Measurements from ENCODE around the gene INF2. TPM values are rescaled to one million over a fixed set of nuclear protein-coding genes. Genes with fewer than 3 reads are reported as not detected.

The INF2 gene
- total RNA-seq, 2 experiments from 2014 or later: 62.8 to 64.9 TPM

- ChIA-PET CTCF (interaction anchor here (0.5 to 3.6 kb wide), 16 partner anchors 12 to 729 kb away, joined by 3 to 13 read pairs (median 3); partner anchors contain the start of genes ADSS1 and AKT1), POLR2A (interaction anchor here (0.8 to 1.5 kb wide), 4 partner anchors 27 to 74 kb away, joined by 4 to 6 read pairs (median 4); partner anchors contain the start of genes ADSS1, AKT1 and ZBTB42)
These were observed 62.4 kb downstream of the INF2 start for GRCh38 chr14:104751539-104752422.

- POLR2A ChIA-PET: interaction anchor here (0.7 to 1.5 kb wide), 5 partner anchors 28 to 74 kb away, joined by 3 to 6 read pairs (median 4); partner anchors contain the start of genes ADSS1, AKT1 and ZBTB42
- CTCF ChIA-PET: interaction anchor here (0.5 to 3.6 kb wide), 17 partner anchors 10 to 728 kb away, joined by 3 to 13 read pairs (median 3); partner anchors contain the start of genes ADSS1 and AKT1
These were observed 63.0 kb downstream of the INF2 start for GRCh38 chr14:104752423-104752734.

- POLR2A ChIA-PET: interaction anchor here (0.6 to 1.5 kb wide), 7 partner anchors 16 to 294 kb away, joined by 3 to 6 read pairs (median 4); partner anchors contain the start of genes ADSS1, AKT1 and ZBTB42
- CTCF ChIA-PET: interaction anchor here (0.5 to 3.6 kb wide), 18 partner anchors 10 to 728 kb away, joined by 3 to 13 read pairs (median 3); partner anchors contain the start of genes ADSS1, AKT1 and ZBTB42
These were observed 63.5 kb downstream of the INF2 start, which contains the start of gene SIVA1 for GRCh38 chr14:104752735-104753527. Gene SIVA1 (plus strand): TSS chr14:104753147. CDS start chr14:104753202, 55 bp downstream.

GRCh38 chr14:104753528-104754212, 64.3 kb downstream of the INF2 start:
- ChIA-PET POLR2A (interaction anchor here (0.6 to 1.0 kb wide), 4 partner anchors 14 to 293 kb away, joined by 3 to 4 read pairs (median 4); no protein-coding TSS in a partner anchor), CTCF (interaction anchor here (1.2 to 3.6 kb wide), 6 partner anchors 12 to 73 kb away, joined by 3 to 13 read pairs (median 8); partner anchors contain the start of genes ADSS1 and ZBTB42)

- POLR2A ChIA-PET: interaction anchor here (0.7 to 1.0 kb wide), 2 partner anchors 15 to 31 kb away, joined by 3 to 4 read pairs; no protein-coding TSS in a partner anchor
- CTCF ChIA-PET: interaction anchor here (0.8 to 2.3 kb wide), 2 partner anchors 12 to 14 kb away, joined by 3 to 13 read pairs; no protein-coding TSS in a partner anchor
These were observed 64.9 kb downstream of the INF2 start for GRCh38 chr14:104754213-104754851.

GRCh38 chr14:104755621-104756020, 66.2 kb downstream of the INF2 start:
- ChIA-PET POLR2A (no interaction called here), CTCF (interaction anchor here (1.6 kb wide), 1 partner anchor 71 kb away, joined by 7 read pairs; no protein-coding TSS in a partner anchor)

- POLR2A ChIA-PET: no interaction called here
These were observed 67.2 kb downstream of the INF2 start for GRCh38 chr14:104756477-104757237.

GRCh38 chr14:104757238-104757585, 67.8 kb downstream of the INF2 start:
- CTCF ChIA-PET: interaction anchor here (0.6 to 1.2 kb wide), 3 partner anchors 9 to 34 kb away, joined by 3 to 4 read pairs (median 3); partner anchors contain the start of gene ADSS1
- POLR2A ChIA-PET: no interaction called here

More at GRCh38 chr14:104756477-104757237, 67.2 kb downstream of the INF2 start:
- CTCF ChIA-PET: interaction anchor here (0.8 to 1.6 kb wide), 3 partner anchors 12 to 70 kb away, joined by 3 to 7 read pairs (median 4); partner anchors contain the start of gene ADSS1

- POLR2A ChIA-PET: no interaction called here
- CTCF ChIA-PET: interaction anchor here (0.6 to 1.8 kb wide), 3 partner anchors 9 to 11 kb away, joined by 3 to 5 read pairs (median 3); no protein-coding TSS in a partner anchor
These were observed 68.4 kb downstream of the INF2 start for GRCh38 chr14:104757681-104758392.

- ChIA-PET POLR2A (no interaction called here), CTCF (interaction anchor here (1.2 to 1.8 kb wide), 2 partner anchors 9 to 68 kb away, joined by 3 to 5 read pairs; no protein-coding TSS in a partner anchor)
These were observed 69.9 kb downstream of the INF2 start for GRCh38 chr14:104758981-104759969.

- POLR2A ChIA-PET: no interaction called here
- CTCF ChIA-PET: interaction anchor here (0.7 to 1.8 kb wide), 4 partner anchors 11 to 280 kb away, joined by 3 to 7 read pairs (median 4); partner anchors contain the start of gene SIVA1
These were observed 76.1 kb downstream of the INF2 start for GRCh38 chr14:104765517-104765916.

GRCh38 chr14:104766256-104766862, 76.9 kb downstream of the INF2 start:
- ChIA-PET CTCF (interaction anchor here (0.7 to 1.8 kb wide), 5 partner anchors 9 to 279 kb away, joined by 3 to 7 read pairs (median 3); partner anchors contain the start of gene SIVA1), POLR2A (no interaction called here)

GRCh38 chr14:104766863-104767633, 77.6 kb downstream of the INF2 start:
- ChIA-PET CTCF (interaction anchor here (0.5 to 1.8 kb wide), 4 partner anchors 10 to 278 kb away, joined by 3 to 7 read pairs (median 3); no protein-coding TSS in a partner anchor), POLR2A (no interaction called here)

GRCh38 chr14:104767634-104767918, 78.2 kb downstream of the INF2 start:
- ChIA-PET CTCF (interaction anchor here (0.5 to 2.7 kb wide), 8 partner anchors 10 to 277 kb away, joined by 3 to 32 read pairs (median 8); partner anchors contain the start of genes SIVA1 and ZBTB42), POLR2A (no interaction called here)

Measured in activated CD8-positive, alpha-beta memory T cell treated with anti-CD3 and anti-CD28 coated beads for 36 hours (primary cell).